ENCODE results near the gene ESPNL. TPM values are rescaled to one million over a fixed set of nuclear protein-coding genes. Genes with fewer than 3 reads are reported as not detected.
A peak's percentile ranks its signal among the peaks of the same experiment; 100 is the strongest.

Gene ESPNL
- total RNA-seq, 2 experiments from 2014 or later = 0.05 to 0.15 TPM

GRCh38 chr2:238124488-238125126 lies 24.5 kb downstream of the ESPNL start:
- Mint-ChIP-seq H3K27me3 (ENCODE audit: low read depth) (peaks cover 3% of the 10 kb centered on the region), H3K4me3 (no peak overlapping the region), H3K9me3 (no peaks in the 10 kb centered on the region), H3K27ac (no peak overlapping the region), H3K4me1 (ENCODE audit: low read depth) (no peaks in the 10 kb centered on the region), H3K36me3 (ENCODE audit: low read depth) (no peaks in the 10 kb centered on the region)
- DNase-seq = no peak
- CTCF ChIA-PET = interaction anchor here (0.5 to 0.6 kb wide), 2 partner anchors 13 to 219 kb away, joined by 3 read pairs; no protein-coding TSS in a partner anchor
- intact Hi-C loops (cut with micrococcal nuclease) = no loop called here

GRCh38 chr2:238125127-238125885 lies 25.2 kb downstream of the ESPNL start:
- DNase-seq = no peak
- intact Hi-C loops (cut with micrococcal nuclease) = no loop called here
- H3K36me3 Mint-ChIP-seq (ENCODE audit: low read depth) = no peaks in the 10 kb centered on the region
- no peak overlapping the region for H3K4me3 Mint-ChIP-seq
- no peaks in the 10 kb centered on the region for H3K9me3 Mint-ChIP-seq
- no peaks in the 10 kb centered on the region for H3K27me3 Mint-ChIP-seq (ENCODE audit: low read depth)
- H3K27ac Mint-ChIP-seq = no peak overlapping the region
- CTCF ChIA-PET = no interaction called here
- H3K4me1 Mint-ChIP-seq (ENCODE audit: low read depth) = no peaks in the 10 kb centered on the region

GRCh38 chr2:238126338-238126737 lies 26.2 kb downstream of the ESPNL start:
- H3K36me3 Mint-ChIP-seq (ENCODE audit: low read depth) = no peaks in the 10 kb centered on the region
- no peak overlapping the region for H3K27ac Mint-ChIP-seq
- no peak for DNase-seq
- H3K9me3 Mint-ChIP-seq = no peaks in the 10 kb centered on the region
- H3K4me3 Mint-ChIP-seq = no peak overlapping the region
- H3K4me1 Mint-ChIP-seq (ENCODE audit: low read depth) = no peaks in the 10 kb centered on the region
- no peaks in the 10 kb centered on the region for H3K27me3 Mint-ChIP-seq (ENCODE audit: low read depth)
- CTCF ChIA-PET = no interaction called here
- intact Hi-C loops (cut with micrococcal nuclease) = no loop called here

- CTCF ChIA-PET = interaction anchor here (0.6 kb wide), 1 partner anchor 268 kb away, joined by 3 read pairs; no protein-coding TSS in a partner anchor
- Mint-ChIP-seq H3K4me3 (no peak overlapping the region), H3K36me3 (ENCODE audit: low read depth) (no peaks in the 10 kb centered on the region), H3K4me1 (ENCODE audit: low read depth) (no peaks in the 10 kb centered on the region), H3K9me3 (no peaks in the 10 kb centered on the region), H3K27ac (no peak overlapping the region), H3K27me3 (ENCODE audit: low read depth) (no peaks in the 10 kb centered on the region)
- DNase-seq = no peak
- intact Hi-C loops (cut with micrococcal nuclease) = no loop called here
Measured at GRCh38 chr2:238126775-238127164, 26.6 kb downstream of the ESPNL start.

GRCh38 chr2:238127165-238128060 lies 27.3 kb downstream of the ESPNL start:
- DNase-seq = peak; percentile 14
- Mint-ChIP-seq H3K4me3 (no peak overlapping the region), H3K4me1 (ENCODE audit: low read depth) (no peaks in the 10 kb centered on the region), H3K27me3 (ENCODE audit: low read depth) (no peaks in the 10 kb centered on the region), H3K27ac (no peak overlapping the region), H3K36me3 (ENCODE audit: low read depth) (no peaks in the 10 kb centered on the region), H3K9me3 (no peaks in the 10 kb centered on the region)
- CTCF ChIA-PET = interaction anchor here (0.6 kb wide), 1 partner anchor 269 kb away, joined by 3 read pairs; no protein-coding TSS in a partner anchor
- intact Hi-C loops (cut with micrococcal nuclease) = no loop called here

- intact Hi-C loops (cut with micrococcal nuclease) = no loop called here
- Mint-ChIP-seq H3K27ac (no peak overlapping the region), H3K4me3 (no peak overlapping the region), H3K4me1 (ENCODE audit: low read depth) (no peaks in the 10 kb centered on the region), H3K27me3 (ENCODE audit: low read depth) (no peaks in the 10 kb centered on the region), H3K36me3 (ENCODE audit: low read depth) (no peaks in the 10 kb centered on the region), H3K9me3 (no peaks in the 10 kb centered on the region)
- DNase-seq = no peak
- CTCF ChIA-PET = no interaction called here
Measured at GRCh38 chr2:238128061-238128440, 27.9 kb downstream of the ESPNL start.

GRCh38 chr2:238128534-238129001 lies 28.4 kb downstream of the ESPNL start:
- no peaks in the 10 kb centered on the region for H3K4me1 Mint-ChIP-seq (ENCODE audit: low read depth)
- H3K4me3 Mint-ChIP-seq = no peak overlapping the region
- H3K9me3 Mint-ChIP-seq = no peaks in the 10 kb centered on the region
- intact Hi-C loops (cut with micrococcal nuclease) = no loop called here
- CTCF ChIA-PET = no interaction called here
- no peaks in the 10 kb centered on the region for H3K27me3 Mint-ChIP-seq (ENCODE audit: low read depth)
- H3K36me3 Mint-ChIP-seq (ENCODE audit: low read depth) = no peaks in the 10 kb centered on the region
- H3K27ac Mint-ChIP-seq = no peak overlapping the region
- DNase-seq = no peak

- H3K4me1 Mint-ChIP-seq (ENCODE audit: low read depth) = no peaks in the 10 kb centered on the region
- H3K27ac Mint-ChIP-seq = no peak overlapping the region
- DNase-seq = no peak
- no peaks in the 10 kb centered on the region for H3K27me3 Mint-ChIP-seq (ENCODE audit: low read depth)
- CTCF ChIA-PET = interaction anchor here (1.3 kb wide), 1 partner anchor 10 kb away, joined by 4 read pairs; no protein-coding TSS in a partner anchor
- no peak overlapping the region for H3K4me3 Mint-ChIP-seq
- no peaks in the 10 kb centered on the region for H3K9me3 Mint-ChIP-seq
- H3K36me3 Mint-ChIP-seq (ENCODE audit: low read depth) = no peaks in the 10 kb centered on the region
- intact Hi-C loops (cut with micrococcal nuclease) = no loop called here
Measured at GRCh38 chr2:238129166-238130010, 29.2 kb downstream of the ESPNL start.

- Mint-ChIP-seq H3K4me3 (no peak overlapping the region), H3K36me3 (ENCODE audit: low read depth) (no peaks in the 10 kb centered on the region), H3K9me3 (no peaks in the 10 kb centered on the region), H3K27me3 (ENCODE audit: low read depth) (no peaks in the 10 kb centered on the region), H3K27ac (no peak overlapping the region), H3K4me1 (ENCODE audit: low read depth) (no peaks in the 10 kb centered on the region)
- CTCF ChIA-PET = interaction anchor here (1.3 kb wide), 1 partner anchor 10 kb away, joined by 4 read pairs; no protein-coding TSS in a partner anchor
- no peak for DNase-seq
- intact Hi-C loops (cut with micrococcal nuclease) = no loop called here
Measured at GRCh38 chr2:238130111-238130695, 30.1 kb downstream of the ESPNL start.

GRCh38 chr2:238130696-238131628 lies 30.8 kb downstream of the ESPNL start:
- intact Hi-C loops (cut with micrococcal nuclease) = no loop called here
- CTCF ChIA-PET = no interaction called here
- H3K4me3 Mint-ChIP-seq = no peak overlapping the region
- H3K27me3 Mint-ChIP-seq (ENCODE audit: low read depth) = no peaks in the 10 kb centered on the region
- H3K36me3 Mint-ChIP-seq (ENCODE audit: low read depth) = no peaks in the 10 kb centered on the region
- no peaks in the 10 kb centered on the region for H3K9me3 Mint-ChIP-seq
- H3K4me1 Mint-ChIP-seq (ENCODE audit: low read depth) = no peaks in the 10 kb centered on the region
- no peak for DNase-seq
- H3K27ac Mint-ChIP-seq = no peak overlapping the region
